ENCODE measurements around the gene PSRC1.
A peak's percentile ranks its signal among the peaks of the same experiment; 100 is the strongest.

PSRC1 gene

GRCh38 chr1:109272021-109272799 is 10.7 kb downstream of the PSRC1 start:
- no peak for DNase-seq (ENCODE audit: low read depth in 2 of 2)

GRCh38 chr1:109271458-109271857 is 11.5 kb downstream of the PSRC1 start:
- no peak for DNase-seq (ENCODE audit: low read depth in 2 of 2)

- DNase-seq (ENCODE audit: low read depth in 2 of 2) = no peak
Observed at GRCh38 chr1:109270623-109271317, 12.2 kb downstream of the PSRC1 start.

- no peak for DNase-seq (ENCODE audit: low read depth in 2 of 2)
Observed at GRCh38 chr1:109269981-109270622, 12.8 kb downstream of the PSRC1 start.

- DNase-seq (ENCODE audit: low read depth in 2 of 2) = no peak
Observed at GRCh38 chr1:109269212-109269980, 13.5 kb downstream of the PSRC1 start.

- DNase-seq (ENCODE audit: low read depth in 2 of 2) = no peak
Observed at GRCh38 chr1:109268431-109269211, 14.3 kb downstream of the PSRC1 start.

GRCh38 chr1:109267743-109268300 is 15.1 kb downstream of the PSRC1 start:
- no peak for DNase-seq (ENCODE audit: low read depth in 2 of 2)

GRCh38 chr1:109266965-109267364 is 16.0 kb downstream of the PSRC1 start:
- no peak for DNase-seq (ENCODE audit: low read depth in 2 of 2)

GRCh38 chr1:109265741-109266330 is 17.1 kb downstream of the PSRC1 start:
- DNase-seq (ENCODE audit: low read depth in 2 of 2) = no peak

GRCh38 chr1:109265016-109265415 is 17.9 kb downstream of the PSRC1 start:
- no peak for DNase-seq (ENCODE audit: low read depth in 2 of 2)

GRCh38 chr1:109264379-109264755 is 18.6 kb downstream of the PSRC1 start:
- no peak for DNase-seq (ENCODE audit: low read depth in 2 of 2)

GRCh38 chr1:109263597-109264378 is 19.2 kb downstream of the PSRC1 start:
- peak; percentile 73 to 85 for DNase-seq (ENCODE audit: low read depth in 2 of 2)

GRCh38 chr1:109263234-109263596 is 19.7 kb downstream of the PSRC1 start:
- no peak for DNase-seq (ENCODE audit: low read depth in 2 of 2)

GRCh38 chr1:109262231-109263055 is 20.5 kb downstream of the PSRC1 start:
- no peak for DNase-seq (ENCODE audit: low read depth in 2 of 2)

- no peak for DNase-seq (ENCODE audit: low read depth in 2 of 2)
Observed at GRCh38 chr1:109261578-109261977, 21.4 kb downstream of the PSRC1 start.

GRCh38 chr1:109261006-109261405 is 21.9 kb downstream of the PSRC1 start:
- no peak for DNase-seq (ENCODE audit: low read depth in 2 of 2)

- no peak for DNase-seq (ENCODE audit: low read depth in 2 of 2)
Observed at GRCh38 chr1:109259674-109260557, 23.0 kb downstream of the PSRC1 start.
